ENCODE results near the gene GCHFR. TPM values are rescaled to one million over a fixed set of nuclear protein-coding genes. Genes with fewer than 3 reads are reported as not detected.

GCHFR gene
- total and polyA plus RNA-seq, 2 donors (not counting 3 experiments of a cell fraction or from before 2014, with no cell fraction given): 6.3 to 14.2 TPM

DNA sequence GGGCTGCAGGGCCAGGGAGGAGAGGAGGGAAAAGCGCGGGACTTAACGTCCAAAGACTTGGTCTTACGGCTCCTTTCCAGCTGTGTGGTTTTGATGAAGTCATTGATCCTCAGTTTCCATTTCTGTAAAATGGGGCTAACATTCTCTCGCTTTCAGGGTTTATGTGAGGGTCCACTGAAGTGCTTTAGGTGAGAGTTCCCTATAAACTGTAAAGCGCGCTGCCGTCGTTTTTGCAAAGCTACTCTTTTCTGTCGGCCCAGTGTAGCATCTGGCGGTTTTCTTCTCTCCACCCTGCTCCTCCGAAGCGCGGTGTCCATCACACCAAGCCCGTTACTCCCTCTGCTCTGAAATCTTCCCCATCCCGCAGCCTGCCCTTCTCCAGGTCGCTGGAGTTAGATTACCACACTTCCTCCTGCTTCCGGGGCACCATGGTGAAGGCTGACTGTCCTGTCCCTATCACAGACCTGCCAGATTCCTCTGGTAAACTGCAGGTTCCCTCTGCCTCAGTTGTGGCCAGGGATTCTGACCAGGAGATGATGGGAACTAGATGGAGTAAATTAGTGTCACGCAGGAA is 44.1 kb downstream of the GCHFR start:
- H3K9me3 ChIP-seq (replicated peaks; ENCODE audit: control insufficient read depth, insufficient read depth, low read length): no peaks in the 10 kb centered on the region
- no peaks in the 10 kb centered on the region for H4K20me1 ChIP-seq (replicated peaks; ENCODE audit: control insufficient read depth, extremely low read depth, insufficient read depth, low read length)
- FAIRE-seq (no peak), DNase-seq (ENCODE audit: low read depth, low spot score) (no peak)
- TF ChIP-seq, protein P1, sequence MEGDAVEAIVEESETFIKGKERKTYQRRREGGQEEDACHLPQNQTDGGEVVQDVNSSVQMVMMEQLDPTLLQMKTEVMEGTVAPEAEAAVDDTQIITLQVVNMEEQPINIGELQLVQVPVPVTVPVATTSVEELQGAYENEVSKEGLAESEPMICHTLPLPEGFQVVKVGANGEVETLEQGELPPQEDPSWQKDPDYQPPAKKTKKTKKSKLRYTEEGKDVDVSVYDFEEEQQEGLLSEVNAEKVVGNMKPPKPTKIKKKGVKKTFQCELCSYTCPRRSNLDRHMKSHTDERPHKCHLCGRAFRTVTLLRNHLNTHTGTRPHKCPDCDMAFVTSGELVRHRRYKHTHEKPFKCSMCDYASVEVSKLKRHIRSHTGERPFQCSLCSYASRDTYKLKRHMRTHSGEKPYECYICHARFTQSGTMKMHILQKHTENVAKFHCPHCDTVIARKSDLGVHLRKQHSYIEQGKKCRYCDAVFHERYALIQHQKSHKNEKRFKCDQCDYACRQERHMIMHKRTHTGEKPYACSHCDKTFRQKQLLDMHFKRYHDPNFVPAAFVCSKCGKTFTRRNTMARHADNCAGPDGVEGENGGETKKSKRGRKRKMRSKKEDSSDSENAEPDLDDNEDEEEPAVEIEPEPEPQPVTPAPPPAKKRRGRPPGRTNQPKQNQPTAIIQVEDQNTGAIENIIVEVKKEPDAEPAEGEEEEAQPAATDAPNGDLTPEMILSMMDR (IDR thresholded peaks at IDR 0.05; ENCODE audit: extremely low read depth in 1 of 2, insufficient read depth in 1 of 2, low read depth in 1 of 2, low read length in 2 of 2): no peak
- no peak for TF ChIP-seq JUN (IDR thresholded peaks at IDR 0.05; ENCODE audit: borderline replicate concordance, insufficient read depth, insufficient read length, low read depth)
- no peak for TF ChIP-seq FOS (IDR thresholded peaks at IDR 0.05; ENCODE audit: borderline replicate concordance, insufficient read depth, low read length)
- TF ChIP-seq MAX (IDR thresholded peaks at IDR 0.05; ENCODE audit: insufficient read depth, insufficient read length): no peak
- TF ChIP-seq MYC (IDR thresholded peaks at IDR 0.05; ENCODE audit: low read depth, low read length): no peak
- TF ChIP-seq EZH2 (IDR thresholded peaks at IDR 0.05; ENCODE audit: borderline replicate concordance, low read depth, low read length, severe bottlenecking): no peak
- TF ChIP-seq GATA2 (IDR thresholded peaks at IDR 0.05; ENCODE audit: insufficient read depth, insufficient read length, low read depth, low read length): no peak
- TF ChIP-seq POLR2A (IDR thresholded peaks at IDR 0.05; ENCODE audit: low read depth, low read length): no peak
- peak overlapping the region; percentile 43 to 67 (median 64) for H3K4me3 ChIP-seq (replicated peaks in 1 of 3; ENCODE audit: insufficient read depth in 1 of 3, low read depth in 1 of 3, low read length in 3 of 3)
- CTCF ChIA-PET: interaction anchor here (1.0 to 2.6 kb wide), 7 partner anchors 14 to 86 kb away, joined by 3 to 9 read pairs (median 4); partner anchors contain the start of genes C15orf62 and VPS18
- no TSS peak for BruUV-seq (replicated peaks)
- H3K4me1 ChIP-seq (ENCODE audit: control insufficient read depth, extremely low read depth, insufficient read depth, low read length): peaks cover 14% of the 10 kb centered on the region
- peaks cover 21% of the 10 kb centered on the region for H3K79me2 ChIP-seq (ENCODE audit: control insufficient read depth, insufficient read depth, low read length)
- dilution Hi-C loops (cut with MboI; ENCODE audit: extremely low pct_ligation_motif_present, low sequenced_read_pairs) (no loop called here), intact Hi-C loops (cut with micrococcal nuclease) (loop anchor here (1.0 to 10.0 kb wide), 6 partner anchors 12 to 213 kb away; partner anchors contain the start of genes KNL1 and RMDN3)
- no peaks in the 10 kb centered on the region for H3K27me3 ChIP-seq (ENCODE audit: control insufficient read depth in 2 of 2, insufficient read depth in 2 of 2, low read length in 2 of 2)
- POLR2A ChIA-PET: interaction anchor here (0.6 kb wide), 2 partner anchors 11 to 209 kb away, joined by 4 to 5 read pairs; no protein-coding TSS in a partner anchor
- peak overlapping the region; percentile 18 for H3K9ac ChIP-seq (replicated peaks; ENCODE audit: extremely low read depth, insufficient read depth, low read length)
- no peak overlapping the region for H3K27ac ChIP-seq (ENCODE audit: insufficient read depth, low read depth, low read length)
- peak overlapping the region; percentile 80 for H2AFZ ChIP-seq (ENCODE audit: low read depth, low read length)
- no peaks in the 10 kb centered on the region for H3K9me1 ChIP-seq (replicated peaks; ENCODE audit: control insufficient read depth, extremely low read depth, insufficient read depth, low read length)
- H3K4me2 ChIP-seq (ENCODE audit: insufficient read depth, low read length): peak overlapping the region; percentile 72
- peaks cover 2 to 14% of the 10 kb centered on the region in 2 experiments for H3K36me3 ChIP-seq (ENCODE audit: control insufficient read depth in 2 of 2, extremely low read depth in 1 of 2, insufficient read depth in 2 of 2, low read length in 2 of 2)
